Subcutaneous abdominal adipose tissue (tissue), 5 donors: Measurements from ENCODE around the gene NUP85.
"Not testable (repeated sequence)": the region's sequence is repeated elsewhere in the genome, so short reads cannot be mapped to it uniquely, and the experiment has no call there.

Experiments
- H3K27ac ChIP-seq: one replicate; pipeline ENCODE4 v1.7.0; 2013; ENCODE audit warnings: low read depth, mild to moderate bottlenecking, inconsistent platforms, low read length, moderate library complexity
- H3K27me3 ChIP-seq, 5 donors: one replicate each; pipeline ENCODE4 v1.7.0; 2013; ENCODE audit warnings: low read length in 5 of 5, inconsistent platforms in 1 of 5; ENCODE audit not compliant: control insufficient read depth in 5 of 5, insufficient read depth in 4 of 5
- H3K36me3 ChIP-seq, 5 donors: one replicate each; pipeline ENCODE4 v1.7.0; 2013; ENCODE audit warnings: low read length in 5 of 5; ENCODE audit not compliant: control insufficient read depth in 5 of 5, insufficient read depth in 5 of 5
- H3K4me1 ChIP-seq, 5 donors: one replicate each; pipeline ENCODE4 v1.7.0; 2013; ENCODE audit warnings: low read length in 5 of 5, mild to moderate bottlenecking in 3 of 5, moderate library complexity in 1 of 5; ENCODE audit not compliant: control insufficient read depth in 5 of 5, insufficient read depth in 5 of 5
- H3K4me3 ChIP-seq, 5 donors: one replicate each; pipeline ENCODE4 v1.7.0; 2013; ENCODE audit warnings: low read length in 5 of 5, low read depth in 1 of 5
- H3K9ac ChIP-seq, 5 donors: one replicate each; pipeline ENCODE4 v1.7.0; 2013; ENCODE audit warnings: low read length in 5 of 5, mild to moderate bottlenecking in 4 of 5, moderate library complexity in 3 of 5
- H3K9me3 ChIP-seq, 5 donors: one replicate each; pipeline ENCODE4 v1.7.0; 2013; ENCODE audit warnings: low read length in 5 of 5; ENCODE audit not compliant: control insufficient read depth in 5 of 5
- donor health status: healthy.
- donor health status: healthy.
- donor health status: healthy.
- donor health status: healthy.
- donor health status: healthy.

Gene NUP85

DNA sequence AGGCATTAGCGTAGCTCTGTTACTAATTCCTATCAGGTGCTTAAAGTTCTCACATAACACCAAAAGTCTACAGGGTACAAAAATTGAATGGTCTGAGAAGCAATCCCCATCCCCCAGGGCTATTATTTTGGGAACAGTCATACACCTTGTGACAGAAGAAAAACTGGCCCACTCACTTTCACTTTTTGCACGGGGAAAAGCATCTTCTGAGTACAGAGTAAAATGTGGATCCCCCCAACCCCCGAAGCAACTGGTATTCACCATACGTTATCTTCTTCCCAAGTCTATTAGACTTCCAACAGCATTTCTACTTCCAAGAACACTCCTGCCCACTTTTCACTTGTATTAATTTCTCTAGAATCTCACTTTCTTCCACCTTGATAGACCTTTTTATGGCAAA is 44.1 kb downstream of the NUP85 start:
- H3K4me1 ChIP-seq = peaks cover 3 to 20% (median 12%) of the 10 kb centered on the region in 5 donors
- H3K9me3 ChIP-seq = no peaks in the 10 kb centered on the region
- peak overlapping the region in 2 of 5 donors; percentile 1 to 29 for H3K4me3 ChIP-seq
- no peaks in the 10 kb centered on the region for H3K27me3 ChIP-seq
- no peak overlapping the region for H3K9ac ChIP-seq
- peak overlapping the region; percentile 7 for H3K27ac ChIP-seq
- peaks cover 0 to 21% (median 21%) of the 10 kb centered on the region in 5 donors for H3K36me3 ChIP-seq

DNA sequence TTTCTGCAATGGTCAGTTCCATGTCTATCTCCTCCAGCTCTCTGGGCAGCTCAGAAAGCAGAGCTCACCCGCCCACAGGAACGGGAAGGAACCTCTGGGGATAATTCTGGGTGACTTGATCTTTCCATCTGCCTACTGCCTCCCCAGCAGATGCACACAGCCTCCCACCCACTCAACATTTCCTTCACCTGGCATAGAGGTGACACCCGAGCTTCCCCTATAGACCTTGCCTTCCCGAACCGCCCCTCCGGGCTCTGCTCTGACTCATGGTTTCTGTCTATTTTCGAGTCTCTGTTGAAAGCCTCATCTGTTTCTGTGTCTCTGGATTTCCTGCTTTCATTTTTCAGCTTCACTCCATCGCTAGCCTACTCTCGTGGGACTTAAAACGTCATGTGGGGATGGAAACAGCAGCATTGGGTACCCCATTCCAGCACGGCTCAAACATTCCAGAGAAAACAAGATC is 44.6 kb downstream of the NUP85 start:
- peak overlapping the region in 3 of 5 donors; percentile 1 to 29 (median 17) for H3K4me3 ChIP-seq
- H3K9ac ChIP-seq = peak overlapping the region in 1 of 5 donors; percentile 38
- H3K27ac ChIP-seq = peak overlapping the region; percentile 7

DNA sequence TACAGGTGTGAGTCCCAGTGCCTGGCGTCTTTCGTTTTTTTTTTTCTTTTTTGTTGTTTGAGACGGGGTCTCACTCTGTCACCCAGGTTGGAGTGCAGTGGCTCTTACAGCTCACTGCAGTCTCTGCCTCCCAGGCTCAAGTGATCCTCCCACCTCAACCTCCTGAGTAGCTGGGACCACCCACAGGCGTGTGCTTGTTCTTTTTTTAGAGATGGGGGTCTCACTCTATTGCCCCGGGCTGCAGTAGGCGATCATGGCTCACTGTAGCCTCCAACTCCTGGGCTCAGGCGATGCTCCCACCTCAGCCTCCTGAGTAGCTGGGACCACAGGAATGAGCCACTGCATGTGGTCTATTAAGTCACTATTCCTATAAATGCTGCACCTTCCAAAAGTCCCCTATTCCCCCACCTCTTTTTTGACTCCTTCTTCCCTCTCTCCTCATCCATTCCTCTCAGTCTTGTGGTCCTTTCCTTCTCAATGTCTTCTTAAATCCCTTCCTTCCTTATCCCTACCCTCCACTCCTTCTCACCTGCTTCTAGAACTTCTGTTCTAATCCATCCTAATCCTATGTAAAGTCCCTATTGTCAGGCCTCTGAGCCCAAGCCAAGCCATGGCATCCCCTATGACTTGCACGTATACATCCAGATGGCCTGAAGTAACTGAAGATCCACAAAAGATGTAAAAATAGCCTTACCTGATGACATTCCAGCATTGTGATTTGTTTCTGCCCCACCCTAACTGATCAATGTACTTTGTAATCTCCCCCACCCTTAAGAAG is 46.7 kb downstream of the NUP85 start:
- H3K4me3 ChIP-seq = no peak overlapping the region

More for the DNA sequence above, 44.6 kb downstream of the NUP85 start:
- Histone ChIP-seq H3K36me3 (peaks cover 0 to 16% (median 16%) of the 10 kb centered on the region in 5 donors), H3K4me1 (peaks cover 3 to 20% (median 12%) of the 10 kb centered on the region in 5 donors), H3K27me3 (no peaks in the 10 kb centered on the region), H3K9me3 (no peaks in the 10 kb centered on the region)

DNA sequence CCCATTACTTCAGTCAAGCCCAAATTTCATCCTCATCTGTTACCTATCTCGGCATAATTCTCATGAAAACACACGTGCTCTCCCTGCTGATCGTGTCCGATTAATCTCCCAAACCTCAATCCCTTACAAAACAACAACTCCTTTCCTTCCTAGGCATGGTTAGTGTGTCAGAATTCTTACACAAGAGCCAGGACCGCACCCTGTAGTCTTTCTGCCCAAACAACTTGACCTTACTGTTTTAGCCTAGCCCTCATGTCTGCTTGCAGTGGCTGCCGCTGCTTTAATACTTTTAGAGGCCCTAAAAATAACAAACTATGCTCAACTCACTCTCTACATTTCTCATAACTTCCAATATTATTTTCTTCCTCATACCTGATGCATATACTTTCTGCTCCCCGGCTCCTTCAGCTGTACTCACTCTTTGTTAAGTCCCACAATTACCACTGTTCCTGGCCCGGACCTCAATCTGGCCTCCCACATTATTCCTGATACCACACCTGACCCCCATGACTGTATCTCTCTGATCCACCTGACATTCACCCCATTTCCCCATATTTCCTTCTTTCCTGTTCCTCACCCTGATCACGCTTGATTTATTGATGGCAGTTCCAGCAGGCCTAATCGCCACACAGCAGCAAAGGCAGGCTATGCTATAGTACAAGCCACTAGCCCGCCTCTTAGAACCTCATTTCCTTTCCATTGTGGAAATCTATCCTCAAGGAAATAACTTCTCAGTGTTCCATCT is 50.6 kb downstream of the NUP85 start:
- H3K9me3 ChIP-seq, H3K36me3 ChIP-seq, H3K4me3 ChIP-seq, H3K27me3 ChIP-seq, H3K9ac ChIP-seq, H3K27ac ChIP-seq: not testable (repeated sequence)
- H3K4me1 ChIP-seq = peaks cover 8 to 25% (median 18%) of the 10 kb centered on the region in 5 donors

More for the DNA sequence above, 46.7 kb downstream of the NUP85 start:
- Histone ChIP-seq H3K36me3 (no peaks in the 10 kb centered on the region), H3K9ac (peak overlapping the region in 1 of 5 donors; percentile 21), H3K27ac (no peak overlapping the region), H3K27me3 (no peaks in the 10 kb centered on the region), H3K4me1 (peaks cover 3 to 20% (median 12%) of the 10 kb centered on the region in 5 donors), H3K9me3 (no peaks in the 10 kb centered on the region)

DNA sequence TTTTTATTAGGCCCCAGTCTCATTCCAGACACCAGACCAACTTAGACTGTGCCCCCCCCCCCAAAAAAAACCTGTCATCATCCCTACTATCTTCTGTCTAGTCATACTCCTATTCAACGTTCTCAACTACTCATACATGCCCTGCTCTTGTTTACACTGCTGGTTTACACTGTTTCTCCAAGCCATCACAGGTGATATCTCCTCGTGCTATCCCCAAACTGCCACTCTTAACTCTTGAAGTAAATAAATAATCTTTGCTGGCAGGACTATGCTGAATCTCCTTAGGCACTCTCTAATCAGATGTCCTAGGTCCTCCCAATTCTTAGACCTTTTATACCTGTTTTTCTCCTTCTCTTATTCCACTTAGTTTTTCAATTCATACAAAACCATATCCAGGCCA is 51.7 kb downstream of the NUP85 start:
- H3K27ac ChIP-seq, H3K4me3 ChIP-seq, H3K27me3 ChIP-seq, H3K9me3 ChIP-seq, H3K36me3 ChIP-seq, H3K9ac ChIP-seq: not testable (repeated sequence)
- peaks cover 8 to 28% (median 21%) of the 10 kb centered on the region in 5 donors for H3K4me1 ChIP-seq

DNA sequence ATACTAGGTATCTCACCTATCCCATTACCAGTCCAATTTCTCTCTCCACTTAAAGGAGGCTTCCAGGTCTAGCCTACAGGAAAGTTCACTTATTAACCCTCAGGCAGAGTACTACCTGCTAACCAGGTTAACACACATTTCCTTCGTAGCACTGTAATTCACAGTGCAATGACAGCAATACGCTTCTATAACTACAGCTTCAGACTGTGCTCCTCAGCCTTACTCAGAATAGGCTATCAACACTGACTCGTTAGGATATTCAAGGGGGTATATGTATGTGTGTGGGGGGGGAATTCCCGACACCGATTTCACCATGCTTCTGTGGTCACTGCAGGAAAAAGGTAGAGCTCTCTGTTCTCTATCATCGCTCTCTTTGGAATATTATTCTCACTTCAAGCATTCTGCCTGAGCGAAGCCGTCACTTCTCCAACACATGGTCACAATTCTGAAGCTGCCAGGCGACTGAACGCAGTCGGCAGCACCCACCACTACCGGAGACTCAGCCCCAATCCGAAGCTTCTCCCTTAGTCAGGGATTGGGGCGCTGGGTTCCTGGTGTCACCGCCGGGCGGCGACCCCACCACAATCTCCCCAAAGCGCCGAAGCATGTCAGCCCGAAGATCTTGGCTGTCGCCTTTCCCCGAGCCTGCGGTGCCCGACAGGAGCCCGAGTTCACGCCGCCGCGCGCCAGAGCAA is 55.3 kb downstream of the NUP85 start:
- Histone ChIP-seq H3K27ac (peak overlapping the region; percentile 99), H3K27me3 (no peaks in the 10 kb centered on the region), H3K36me3 (peaks cover 0 to 22% (median 19%) of the 10 kb centered on the region in 5 donors), H3K9ac (peak overlapping the region; percentile 94 to 99 (median 97)), H3K4me3 (peak overlapping the region; percentile 79 to 96 (median 88)), H3K9me3 (no peaks in the 10 kb centered on the region), H3K4me1 (peaks cover 12 to 33% (median 29%) of the 10 kb centered on the region in 5 donors)

DNA sequence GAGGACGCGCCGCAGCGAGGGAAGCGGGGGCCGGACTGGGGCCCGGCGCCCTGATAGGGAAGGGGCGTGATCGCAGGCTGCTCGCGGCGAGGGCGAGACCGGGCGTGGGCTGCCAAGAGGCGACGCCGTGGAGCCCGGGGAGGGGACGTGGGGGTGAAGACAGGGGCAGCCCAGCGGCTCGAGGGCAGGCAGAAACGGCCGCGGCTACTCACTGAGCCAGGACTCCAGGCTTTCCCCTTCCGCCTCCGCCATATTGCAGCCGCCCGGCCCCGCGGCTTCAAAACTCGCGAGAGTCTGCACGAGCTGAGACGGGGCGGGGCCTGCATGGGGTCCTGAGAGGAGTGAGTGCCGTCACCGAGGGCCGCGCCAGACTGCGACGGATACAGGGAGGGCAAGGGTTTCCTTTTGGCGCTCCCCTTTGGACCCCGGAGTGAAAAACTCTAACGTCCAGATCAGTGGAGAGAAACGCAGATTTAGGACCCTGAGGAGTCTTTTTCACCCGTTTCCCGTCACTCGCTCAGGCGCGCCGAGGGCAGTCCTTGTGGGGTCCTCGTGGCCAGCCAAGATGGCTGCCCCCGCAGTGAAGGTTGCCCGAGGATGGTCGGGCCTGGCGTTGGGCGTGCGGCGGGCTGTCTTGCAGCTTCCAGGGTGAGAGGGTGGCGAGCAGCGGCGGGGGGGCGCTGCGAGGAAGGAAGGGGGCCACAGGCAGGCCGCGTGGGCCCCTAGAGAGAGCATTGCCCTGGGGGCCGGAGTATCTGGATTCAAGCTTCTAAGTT is 56.0 kb downstream of the NUP85 start, which contains the start of the genes GGA3 and MRPS7:
TSS of gene GGA3 (minus strand) at position 271 of the 776 bp plus-strand sequence. CDS start at position 252, 19 bp downstream.
TSS of gene MRPS7 (plus strand) at position 544 of the 776 bp plus-strand sequence. CDS start at position 566, 22 bp downstream.
- Histone ChIP-seq H3K4me3 (peak within 1 kb of the TSS; percentile 79 to 98 (median 93)), H3K9ac (peak within 1 kb of the TSS; percentile 94 to 99 (median 97)), H3K9me3 (no peaks in the 10 kb centered on the region), H3K4me1 (peaks cover 12 to 34% (median 29%) of the 10 kb centered on the region in 5 donors), H3K36me3 (peaks cover 0 to 29% (median 27%) of the 10 kb centered on the region in 5 donors), H3K27me3 (no peaks in the 10 kb centered on the region), H3K27ac (peak within 1 kb of the TSS; percentile 99)

DNA sequence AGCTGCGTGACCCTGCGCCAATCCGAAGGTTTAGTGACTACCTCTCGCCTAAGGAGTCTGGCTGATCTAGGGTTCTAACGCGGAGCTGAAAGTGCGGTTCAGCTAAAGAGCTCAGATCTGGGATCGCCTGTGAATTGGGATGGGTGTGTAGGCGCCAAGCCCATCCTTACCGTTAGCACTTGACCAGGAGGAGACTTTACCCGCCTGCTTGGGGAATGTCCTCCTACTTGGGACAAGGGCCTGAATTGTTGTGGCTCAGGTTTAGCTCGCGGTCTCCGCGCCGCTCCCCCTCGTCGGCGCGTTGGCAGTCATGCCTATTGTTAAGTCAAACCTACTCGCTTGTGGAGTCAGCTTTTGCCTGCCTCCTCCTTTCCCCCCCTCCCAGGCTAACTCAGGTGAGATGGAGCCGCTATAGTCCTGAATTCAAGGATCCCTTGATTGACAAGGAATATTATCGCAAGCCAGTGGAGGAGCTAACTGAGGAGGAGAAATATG is 56.7 kb downstream of the NUP85 start:
- no peaks in the 10 kb centered on the region for H3K27me3 ChIP-seq
- peak overlapping the region; percentile 99 for H3K27ac ChIP-seq
- H3K4me3 ChIP-seq = peak overlapping the region; percentile 79 to 98 (median 93)
- H3K9me3 ChIP-seq = no peaks in the 10 kb centered on the region
- H3K9ac ChIP-seq = peak overlapping the region; percentile 91 to 99 (median 97)
- peaks cover 0 to 35% (median 33%) of the 10 kb centered on the region in 5 donors for H3K36me3 ChIP-seq
- H3K4me1 ChIP-seq = peaks cover 12 to 41% (median 30%) of the 10 kb centered on the region in 5 donors

DNA sequence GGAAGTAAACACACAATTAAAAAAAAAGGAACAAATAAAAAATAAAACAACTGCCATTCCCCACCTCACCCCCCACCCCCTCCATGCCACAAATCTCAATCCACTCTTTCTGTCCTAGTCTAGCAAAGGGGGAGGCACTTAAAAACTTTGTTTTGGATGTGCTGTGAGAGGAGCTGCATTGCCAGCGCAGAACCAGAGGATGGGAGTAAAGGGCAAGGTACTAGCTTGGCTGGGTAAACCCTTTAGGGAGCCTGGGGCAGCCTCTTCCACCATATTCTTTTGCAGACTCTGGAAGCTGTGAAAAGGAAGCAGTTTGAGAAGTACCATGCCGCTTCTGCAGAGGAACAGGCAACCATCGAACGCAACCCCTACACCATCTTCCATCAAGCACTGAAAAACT is 57.6 kb downstream of the NUP85 start:
- H3K4me3 ChIP-seq = peak overlapping the region in 1 of 5 donors; percentile 96
- no peak overlapping the region for H3K27ac ChIP-seq
- no peaks in the 10 kb centered on the region for H3K27me3 ChIP-seq
- peaks cover 12 to 49% (median 39%) of the 10 kb centered on the region in 5 donors for H3K4me1 ChIP-seq
- H3K36me3 ChIP-seq = peaks cover 0 to 40% (median 33%) of the 10 kb centered on the region in 5 donors
- peak overlapping the region in 3 of 5 donors; percentile 94 to 99 (median 98) for H3K9ac ChIP-seq
- H3K9me3 ChIP-seq = no peaks in the 10 kb centered on the region
